Measurements from ENCODE around the gene CELF1. TPM values are rescaled to one million over a fixed set of nuclear protein-coding genes. Genes with fewer than 3 reads are reported as not detected.

Gene CELF1
- total RNA-seq, 4 donors from 2014 or later: 90.3 to 210 (median 101) TPM

DNA sequence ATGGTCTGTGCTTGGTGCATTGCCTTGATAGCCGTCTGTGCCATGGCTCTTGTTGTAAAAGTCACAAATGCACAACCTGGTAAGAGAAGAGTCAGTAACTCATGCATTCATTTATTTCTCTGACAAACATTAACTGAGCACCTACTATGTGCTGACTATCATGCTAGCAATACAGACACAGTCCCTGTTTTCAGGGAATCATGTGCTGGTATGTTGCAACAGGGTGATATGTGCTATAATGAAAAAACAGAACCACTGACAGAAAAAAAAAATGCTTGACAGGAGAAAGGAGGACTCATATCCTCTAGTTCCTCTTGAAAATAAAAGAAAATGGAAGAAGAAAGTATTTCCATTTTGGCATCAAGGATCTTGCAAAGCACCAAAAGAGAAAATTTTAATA lies 69.5 kb downstream of the CELF1 start:
- peaks cover under 1% of the 10 kb centered on the region for H3K4me1 ChIP-seq
- DNase-seq (ENCODE audit: low spot score in 2 of 2): no peak
- H3K36me3 ChIP-seq: peaks cover 94% of the 10 kb centered on the region
- TF ChIP-seq EP300 (IDR thresholded peaks at IDR 0.05): no peak
- TF ChIP-seq, protein P1, sequence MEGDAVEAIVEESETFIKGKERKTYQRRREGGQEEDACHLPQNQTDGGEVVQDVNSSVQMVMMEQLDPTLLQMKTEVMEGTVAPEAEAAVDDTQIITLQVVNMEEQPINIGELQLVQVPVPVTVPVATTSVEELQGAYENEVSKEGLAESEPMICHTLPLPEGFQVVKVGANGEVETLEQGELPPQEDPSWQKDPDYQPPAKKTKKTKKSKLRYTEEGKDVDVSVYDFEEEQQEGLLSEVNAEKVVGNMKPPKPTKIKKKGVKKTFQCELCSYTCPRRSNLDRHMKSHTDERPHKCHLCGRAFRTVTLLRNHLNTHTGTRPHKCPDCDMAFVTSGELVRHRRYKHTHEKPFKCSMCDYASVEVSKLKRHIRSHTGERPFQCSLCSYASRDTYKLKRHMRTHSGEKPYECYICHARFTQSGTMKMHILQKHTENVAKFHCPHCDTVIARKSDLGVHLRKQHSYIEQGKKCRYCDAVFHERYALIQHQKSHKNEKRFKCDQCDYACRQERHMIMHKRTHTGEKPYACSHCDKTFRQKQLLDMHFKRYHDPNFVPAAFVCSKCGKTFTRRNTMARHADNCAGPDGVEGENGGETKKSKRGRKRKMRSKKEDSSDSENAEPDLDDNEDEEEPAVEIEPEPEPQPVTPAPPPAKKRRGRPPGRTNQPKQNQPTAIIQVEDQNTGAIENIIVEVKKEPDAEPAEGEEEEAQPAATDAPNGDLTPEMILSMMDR (IDR thresholded peaks at IDR 0.05): no peak
- TF ChIP-seq POLR2AphosphoS5 (IDR thresholded peaks at IDR 0.05): no peak
- no peak for TF ChIP-seq POLR2A (IDR thresholded peaks at IDR 0.05)
- no peak overlapping the region for H3K27ac ChIP-seq
- H3K9me3 ChIP-seq: no peaks in the 10 kb centered on the region
- H3K27me3 ChIP-seq: no peaks in the 10 kb centered on the region
- H3K4me3 ChIP-seq: no peak overlapping the region
- 94% methylated on average over 1 of the region's 1 CpG for whole genome bisulfite sequencing

DNA sequence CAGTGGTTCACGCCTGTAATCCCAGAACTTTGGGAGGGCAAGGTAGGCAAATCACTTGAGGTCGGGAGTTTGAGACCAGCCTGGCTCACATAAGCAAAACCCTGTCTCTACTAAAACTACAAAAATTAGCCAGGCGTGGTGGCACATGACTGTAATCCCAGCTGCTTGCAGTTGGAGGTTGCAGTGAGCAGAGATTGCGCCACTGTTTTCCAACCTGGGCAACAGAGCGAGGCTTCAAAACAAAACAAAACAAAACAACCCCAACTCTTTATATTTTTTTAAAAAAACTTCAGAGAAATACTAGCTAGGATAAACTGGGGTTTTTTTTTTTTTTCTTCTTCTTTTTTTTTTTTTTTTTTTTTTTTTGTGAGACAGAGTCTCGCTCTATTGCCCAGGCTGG lies 72.2 kb downstream of the CELF1 start:
- peaks cover 97% of the 10 kb centered on the region for H3K36me3 ChIP-seq
- H3K4me1 ChIP-seq: peaks cover 20% of the 10 kb centered on the region
- WGBS: 89% methylated on average over 6 of the region's 6 CpGs
- H3K4me3 ChIP-seq: no peak overlapping the region
- no peak for TF ChIP-seq POLR2AphosphoS5 (IDR thresholded peaks at IDR 0.05)
- no peak for TF ChIP-seq EP300 (IDR thresholded peaks at IDR 0.05)
- TF ChIP-seq, protein P1 (IDR thresholded peaks at IDR 0.05): no peak
- TF ChIP-seq POLR2A (IDR thresholded peaks at IDR 0.05): no peak
- H3K27me3 ChIP-seq: no peaks in the 10 kb centered on the region
- H3K9me3 ChIP-seq: no peaks in the 10 kb centered on the region
- DNase-seq (ENCODE audit: low spot score in 2 of 2): no peak
- H3K27ac ChIP-seq: no peak overlapping the region

DNA sequence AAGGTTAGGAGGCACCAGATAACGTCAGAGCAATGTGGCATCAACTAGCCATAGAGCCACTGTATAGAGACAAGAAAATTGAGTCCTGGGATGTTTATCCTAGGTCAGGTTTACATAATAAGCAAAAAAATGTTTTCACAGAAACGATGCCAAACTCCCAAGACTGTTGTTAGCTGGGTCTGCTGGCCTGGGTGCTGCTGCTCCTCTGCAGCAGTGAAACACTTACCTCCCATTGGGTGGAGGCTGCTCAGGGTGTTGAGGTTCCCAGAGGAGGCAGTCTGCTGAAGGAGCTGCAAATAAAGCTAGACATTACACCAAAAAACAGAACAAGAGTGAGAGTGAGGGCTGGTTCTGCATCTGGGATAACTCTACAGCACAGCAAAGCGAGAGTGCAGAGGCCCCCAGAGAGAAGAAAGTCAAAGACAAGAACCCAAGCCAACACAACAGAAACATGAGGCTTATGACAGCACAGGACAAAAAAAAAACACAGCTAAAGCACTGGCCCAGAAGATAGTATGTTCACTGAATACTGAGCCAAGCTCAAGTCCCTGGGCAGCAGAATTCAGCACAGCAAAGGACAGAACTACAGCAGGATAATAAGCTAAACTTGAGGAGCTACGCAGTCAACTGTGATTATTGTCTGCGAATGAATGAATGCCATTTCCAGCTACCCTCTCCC lies 74.1 kb downstream of the CELF1 start:
- no peak for TF ChIP-seq POLR2A (IDR thresholded peaks at IDR 0.05)
- TF ChIP-seq EP300 (IDR thresholded peaks at IDR 0.05): no peak
- no peak for TF ChIP-seq POLR2AphosphoS5 (IDR thresholded peaks at IDR 0.05)
- TF ChIP-seq, protein P1 (IDR thresholded peaks at IDR 0.05): no peak
- Histone ChIP-seq H3K36me3 (peaks cover 97% of the 10 kb centered on the region), H3K4me1 (peaks cover 20% of the 10 kb centered on the region), H3K9me3 (no peaks in the 10 kb centered on the region), H3K27ac (no peak overlapping the region), H3K4me3 (no peak overlapping the region), H3K27me3 (no peaks in the 10 kb centered on the region)
- 81% methylated on average over 5 of the region's 5 CpGs for WGBS
- no peak for DNase-seq (ENCODE audit: low spot score in 2 of 2)

DNA sequence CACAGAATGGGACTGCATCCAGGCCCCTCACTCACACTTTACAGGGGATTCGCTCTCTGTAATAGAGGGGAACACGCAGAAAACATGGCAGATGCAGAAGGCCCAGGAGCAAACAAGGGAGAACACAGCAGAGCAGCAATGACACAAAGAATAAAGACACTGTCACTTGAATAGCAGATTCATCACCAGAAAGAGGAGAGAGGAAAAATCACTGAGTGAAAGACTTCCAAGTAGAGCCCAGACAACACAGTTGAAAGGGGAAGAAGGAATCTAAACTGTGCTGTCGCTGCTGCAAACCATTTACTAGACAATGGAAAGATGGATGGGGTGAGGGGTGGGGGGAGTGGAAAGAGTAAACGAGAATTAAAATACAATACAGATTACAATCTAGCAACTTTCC lies 75.2 kb downstream of the CELF1 start:
- DNase-seq (ENCODE audit: low spot score in 2 of 2): no peak
- Histone ChIP-seq H3K27ac (no peak overlapping the region), H3K36me3 (peaks cover 97% of the 10 kb centered on the region), H3K4me3 (no peak overlapping the region), H3K27me3 (no peaks in the 10 kb centered on the region), H3K9me3 (no peaks in the 10 kb centered on the region), H3K4me1 (peaks cover 20% of the 10 kb centered on the region)
- WGBS: 63% methylated on average over 4 of the region's 4 CpGs
- TF ChIP-seq, protein P1 (IDR thresholded peaks at IDR 0.05): no peak
- TF ChIP-seq EP300 (IDR thresholded peaks at IDR 0.05) (no peak), POLR2AphosphoS5 (IDR thresholded peaks at IDR 0.05) (no peak), POLR2A (IDR thresholded peaks at IDR 0.05) (no peak)

DNA sequence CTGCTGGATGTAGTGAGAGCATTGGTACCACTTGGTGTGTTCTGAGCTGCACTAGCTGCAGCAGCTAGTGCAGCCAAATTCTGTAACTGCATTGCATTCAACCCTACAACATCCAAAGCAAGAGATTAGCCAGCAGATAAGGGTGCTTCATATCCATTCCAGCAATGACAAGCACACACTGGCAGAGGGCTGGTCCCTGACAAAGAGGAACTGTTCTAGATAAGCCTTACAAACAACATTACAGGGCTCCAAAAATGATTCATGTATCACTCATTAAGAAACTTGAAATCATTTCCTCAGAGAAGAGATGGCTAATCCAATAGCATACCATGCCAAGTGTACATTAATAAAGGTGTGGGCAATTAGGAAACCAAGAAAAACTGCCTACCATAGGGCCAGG lies 75.6 kb downstream of the CELF1 start:
- Histone ChIP-seq H3K4me3 (no peak overlapping the region), H3K27ac (no peak overlapping the region), H3K36me3 (peaks cover 97% of the 10 kb centered on the region), H3K9me3 (no peaks in the 10 kb centered on the region), H3K4me1 (peaks cover 20% of the 10 kb centered on the region), H3K27me3 (no peaks in the 10 kb centered on the region)
- no peak for TF ChIP-seq EP300 (IDR thresholded peaks at IDR 0.05)
- TF ChIP-seq POLR2A (IDR thresholded peaks at IDR 0.05): no peak
- TF ChIP-seq, protein P1 (IDR thresholded peaks at IDR 0.05): no peak
- no peak for TF ChIP-seq POLR2AphosphoS5 (IDR thresholded peaks at IDR 0.05)
- no peak for DNase-seq (ENCODE audit: low spot score in 2 of 2)
